Mucosa of descending colon (tissue), 3 donors: ENCODE measurements around the gene PLXNA2. TPM values are rescaled to one million over a fixed set of nuclear protein-coding genes. Genes with fewer than 3 reads are reported as not detected.

Source experiments
- ATAC-seq: fragments of 200-7000 bp; cut with Tn5 transposase; one replicate; pipeline ENCODE4 v1.9.1; 2020; ENCODE audit warnings: mild to moderate bottlenecking, moderate library complexity
- DNase-seq, 3 donors: peaks; one replicate each; pipeline ENCODE4 v3.0.0-alpha.2; 2020
- H3K36me3 ChIP-seq: fragments of 200-600 bp; one replicate; pipeline ENCODE4 v1.8.0; 2021; ENCODE audit warnings: low read depth, mild to moderate bottlenecking
- H3K4me1 ChIP-seq: fragments of 200-600 bp; one replicate; pipeline ENCODE4 v1.8.0; 2021; ENCODE audit warnings: low read depth, mild to moderate bottlenecking
- H3K4me3 ChIP-seq: fragments of 200-600 bp; one replicate; pipeline ENCODE4 v1.8.0; 2021; ENCODE audit warnings: mild to moderate bottlenecking
- H3K9me3 ChIP-seq: fragments of 200-600 bp; one replicate; pipeline ENCODE4 v1.8.0; 2021; ENCODE audit warnings: mild to moderate bottlenecking
- CTCF ChIP-seq: fragments of 200-600 bp; IDR thresholded peaks from one replicate; pipeline ENCODE4 v1.8.0; 2022; ENCODE audit warnings: antibody characterized with exemption, mild to moderate bottlenecking
- intact Hi-C, 2 donors: fragments of 100-400 bp; cut with DNase I in 1 of 2; cut with micrococcal nuclease in 1 of 2; formaldehyde crosslinking; loops; one replicate each; pipeline versions ENCODE4 v1.11.0 to v1.11.1; 2022; cut with DNase I, micrococcal nuclease
- total RNA-seq, 3 donors: library from RNA; stranded (reverse); fragmentation: NEBNext Ultra II Directional in 2 of 3; extraction: Animal tissue kit (Norgen Biotek cat#: 25700) in 2 of 3; gene quantifications; one replicate each; pipeline versions ENCODE4 v1.2.1 to v1.2.4, GENCODE V29; 2021 to 2023
- donor health status: DM: no; HTN: no; CAD: no; lungs with moderate emphysema.
- donor health status: DM: no; HTN: no; CAD: no.
- donor health status: DM: no; HTN: yes; CAD: no.

Gene PLXNA2
- total RNA-seq, 3 donors from 2014 or later, result 65.5 to 127 (median 70.6) TPM

DNA sequence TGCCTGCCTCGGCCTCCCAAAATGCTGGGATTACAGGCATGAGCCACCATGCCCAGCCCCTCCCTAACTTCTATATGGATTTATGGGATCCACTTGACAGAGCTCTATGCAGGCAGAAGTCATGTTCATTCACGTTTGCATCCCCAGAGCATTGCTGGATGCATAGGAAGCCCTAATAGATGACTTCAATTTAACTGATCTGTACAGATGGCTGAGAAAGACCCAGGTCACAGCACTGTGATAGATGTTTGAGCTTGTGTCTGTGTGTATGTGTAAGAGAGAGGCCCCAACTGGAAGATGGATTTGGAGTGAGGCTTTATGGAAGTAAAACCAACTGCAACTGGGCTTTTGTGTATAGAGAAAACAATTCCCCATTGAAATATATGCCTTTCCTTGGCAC is 30.9 kb upstream of the PLXNA2 start:
- TF ChIP-seq CTCF, result no peak
- H3K36me3 ChIP-seq, result no peaks in the 10 kb centered on the region
- ATAC-seq, result no peak
- no peaks in the 10 kb centered on the region for H3K4me1 ChIP-seq
- intact Hi-C loops, result no loop called here
- no peak overlapping the region for H3K4me3 ChIP-seq
- no peaks in the 10 kb centered on the region for H3K9me3 ChIP-seq
- no peak for DNase-seq

- ATAC-seq, result no peak
- H3K4me1 ChIP-seq, result no peaks in the 10 kb centered on the region
- no peaks in the 10 kb centered on the region for H3K36me3 ChIP-seq
- TF ChIP-seq CTCF, result no peak
- H3K4me3 ChIP-seq, result no peak overlapping the region
- intact Hi-C loops, result no loop called here
- DNase-seq, result no peak
- H3K9me3 ChIP-seq, result no peaks in the 10 kb centered on the region
Measured at GRCh38 chr1:208273386-208274017, 29.3 kb upstream of the PLXNA2 start.

GRCh38 chr1:208272713-208273112 is 28.5 kb upstream of the PLXNA2 start:
- ATAC-seq, result no peak
- intact Hi-C loops, result no loop called here

GRCh38 chr1:208272311-208272710 is 28.1 kb upstream of the PLXNA2 start:
- ATAC-seq, result no peak
- H3K4me3 ChIP-seq, result no peak overlapping the region
- intact Hi-C loops, result no loop called here

More at GRCh38 chr1:208272713-208273112, 28.5 kb upstream of the PLXNA2 start:
- Histone ChIP-seq H3K4me3 (no peak overlapping the region), H3K36me3 (no peaks in the 10 kb centered on the region), H3K4me1 (no peaks in the 10 kb centered on the region), H3K9me3 (no peaks in the 10 kb centered on the region)
- DNase-seq, result no peak
- no peak for TF ChIP-seq CTCF

GRCh38 chr1:208271236-208271635 is 27.1 kb upstream of the PLXNA2 start:
- Histone ChIP-seq H3K36me3 (no peaks in the 10 kb centered on the region), H3K4me3 (no peak overlapping the region), H3K9me3 (no peaks in the 10 kb centered on the region), H3K4me1 (no peaks in the 10 kb centered on the region)
- no peak for DNase-seq
- ATAC-seq, result no peak
- intact Hi-C loops, result no loop called here
- TF ChIP-seq CTCF, result no peak

More at GRCh38 chr1:208272311-208272710, 28.1 kb upstream of the PLXNA2 start:
- Histone ChIP-seq H3K4me1 (no peaks in the 10 kb centered on the region), H3K9me3 (no peaks in the 10 kb centered on the region), H3K36me3 (no peaks in the 10 kb centered on the region)
- TF ChIP-seq CTCF, result no peak
- DNase-seq, result no peak
